CD4-positive, alpha-beta T cell (primary cell): ENCODE measurements around the gene TTC28. TPM values are rescaled to one million over a fixed set of nuclear protein-coding genes. Genes with fewer than 3 reads are reported as not detected.

Experiments
- ATAC-seq: fragments of 200-7000 bp; cut with Tn5 transposase; one replicate; pipeline ENCODE4 v1.10.0; 2022; ENCODE audit warnings: mild to moderate bottlenecking; ENCODE audit not compliant: poor library complexity
- CTCF ChIA-PET: fragments of 350-600 bp; sonication (Branson Sonifier 250); formaldehyde crosslinking; loops from one replicate; lab custom pipeline; 2021; ENCODE audit warnings: antibody characterized with exemption, inconsistent platforms; lab: Charles Lee
- POLR2A ChIA-PET: fragments of 350-600 bp; sonication (Branson Sonifier 250); formaldehyde crosslinking; loops from one replicate; lab custom pipeline; 2021; ENCODE audit warnings: antibody characterized with exemption, inconsistent platforms; lab: Charles Lee
- DNase-seq, 14 experiments: peaks; one replicate each; pipeline ENCODE4 v3.0.0-alpha.2; 2013 to 2020; ENCODE audit warnings: mixed read lengths in 2 of 14
- H3K27ac ChIP-seq, 2 donors: one replicate each; pipeline versions ENCODE4 v1.5.1 to v1.7.0; 2013; ENCODE audit warnings: low read length in 2 of 2, low read depth in 1 of 2, mild to moderate bottlenecking in 1 of 2
- H3K27me3 ChIP-seq, 2 experiments: 1 replicate in 1 of 2; 2 replicates in 1 of 2; pipeline versions ENCODE4 v1.6.1 to v1.7.0; 2013; ENCODE audit warnings: low read length in 2 of 2, control low read depth in 1 of 2, mild to moderate bottlenecking in 1 of 2, moderate library complexity in 1 of 2; ENCODE audit not compliant: insufficient read depth in 2 of 2, control insufficient read depth in 1 of 2
- H3K36me3 ChIP-seq: one replicate; pipeline ENCODE4 v1.6.1; 2013; ENCODE audit warnings: low read length, control low read depth; ENCODE audit not compliant: insufficient read depth
- H3K4me1 ChIP-seq: one replicate; pipeline ENCODE4 v1.6.1; 2013; ENCODE audit warnings: low read length, control low read depth; ENCODE audit not compliant: insufficient read depth
- H3K4me3 ChIP-seq: one replicate; pipeline ENCODE4 v1.5.1; 2013; ENCODE audit warnings: mild to moderate bottlenecking, low read length, moderate library complexity
- H3K9me3 ChIP-seq, 2 experiments: 1 replicate in 1 of 2; 2 replicates in 1 of 2; pipeline versions ENCODE4 v1.6.1 to v1.7.0; 2013; ENCODE audit warnings: low read length in 2 of 2, mild to moderate bottlenecking in 2 of 2, control low read depth in 1 of 2, moderate library complexity in 1 of 2; ENCODE audit not compliant: control insufficient read depth in 1 of 2, insufficient read depth in 1 of 2
- H3K27ac Mint-ChIP-seq: one replicate; pipeline ENCODE4 v1.8.0; 2020; ENCODE audit warnings: mixed read lengths
- H3K27me3 Mint-ChIP-seq: one replicate; pipeline ENCODE4 v1.8.0; 2021; ENCODE audit warnings: mixed read lengths
- H3K36me3 Mint-ChIP-seq: one replicate; pipeline ENCODE4 v1.8.0; 2021; ENCODE audit warnings: low read depth, mixed read lengths
- H3K4me1 Mint-ChIP-seq: one replicate; pipeline ENCODE4 v1.8.0; 2021; ENCODE audit warnings: low read depth, mixed read lengths
- H3K4me3 Mint-ChIP-seq: one replicate; pipeline ENCODE4 v1.8.0; 2020; ENCODE audit warnings: mild to moderate bottlenecking, mixed read lengths
- H3K9me3 Mint-ChIP-seq: one replicate; pipeline ENCODE4 v1.8.0; 2020; ENCODE audit warnings: mixed read lengths
- intact Hi-C, 2 experiments: fragments of 100-400 bp; cut with DNase I in 1 of 2; cut with micrococcal nuclease in 1 of 2; formaldehyde crosslinking; loops; one replicate each; pipeline versions ENCODE4 v1.15.1 to v1.9.0; 2023 to 2025; cut with DNase I, micrococcal nuclease
- total RNA-seq, 174 experiments: library from RNA in 2 of 174; stranded (reverse) in 2 of 174; gene quantifications; one replicate each; pipeline ENCODE4 v1.2.3 and lab custom pipeline; 2021 to 2026
- TF ChIP-seq, protein P1 (sequence below): fragments of 200-600 bp; IDR thresholded peaks from one replicate; pipeline ENCODE4 v1.8.0; 2022; ENCODE audit warnings: antibody characterized with exemption, mild to moderate bottlenecking

The TTC28 gene
- total RNA-seq, 2 experiments from 2014 or later: 4.6 to 5.7 TPM

DNA sequence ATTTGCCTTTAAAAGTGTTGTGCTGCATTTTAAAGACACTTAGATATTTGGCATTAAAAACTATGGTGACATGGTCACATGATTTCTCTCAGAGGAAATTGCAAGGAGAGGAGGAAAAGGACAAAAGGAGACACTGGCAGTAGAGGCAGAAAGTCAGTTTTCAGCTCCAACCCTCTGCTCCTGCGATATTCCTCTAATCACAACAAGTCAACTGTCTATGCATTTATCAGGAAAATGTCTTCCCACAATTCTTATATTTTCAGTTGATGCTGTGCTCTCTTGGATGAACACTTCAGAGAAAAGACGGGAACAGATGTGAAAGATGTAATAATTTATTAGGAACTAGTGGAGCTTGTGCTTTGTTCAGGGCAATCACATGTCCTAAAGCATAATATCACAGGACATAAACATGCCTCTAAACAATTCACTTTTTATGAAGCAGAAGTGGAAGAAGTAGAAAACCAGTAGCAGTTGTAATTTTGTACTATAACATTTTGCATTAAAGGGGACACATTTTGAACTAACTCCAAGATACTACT lies 419.8 kb downstream of the TTC28 start:
- Histone ChIP-seq H3K36me3 (no peaks in the 10 kb centered on the region), H3K4me3 (no peak overlapping the region), H3K27me3 (no peaks in the 10 kb centered on the region), H3K4me1 (no peaks in the 10 kb centered on the region), H3K27ac (no peak overlapping the region), H3K9me3 (no peaks in the 10 kb centered on the region)
- Mint-ChIP-seq H3K27ac (no peak overlapping the region), H3K9me3 (no peaks in the 10 kb centered on the region), H3K4me3 (no peak overlapping the region), H3K27me3 (no peaks in the 10 kb centered on the region), H3K4me1 (no peaks in the 10 kb centered on the region), H3K36me3 (no peaks in the 10 kb centered on the region)
- ATAC-seq (no peak), DNase-seq (no peak)
- CTCF ChIA-PET: no interaction called here
- intact Hi-C loops: no loop called here
- POLR2A ChIA-PET: no interaction called here
- TF ChIP-seq, protein P1, sequence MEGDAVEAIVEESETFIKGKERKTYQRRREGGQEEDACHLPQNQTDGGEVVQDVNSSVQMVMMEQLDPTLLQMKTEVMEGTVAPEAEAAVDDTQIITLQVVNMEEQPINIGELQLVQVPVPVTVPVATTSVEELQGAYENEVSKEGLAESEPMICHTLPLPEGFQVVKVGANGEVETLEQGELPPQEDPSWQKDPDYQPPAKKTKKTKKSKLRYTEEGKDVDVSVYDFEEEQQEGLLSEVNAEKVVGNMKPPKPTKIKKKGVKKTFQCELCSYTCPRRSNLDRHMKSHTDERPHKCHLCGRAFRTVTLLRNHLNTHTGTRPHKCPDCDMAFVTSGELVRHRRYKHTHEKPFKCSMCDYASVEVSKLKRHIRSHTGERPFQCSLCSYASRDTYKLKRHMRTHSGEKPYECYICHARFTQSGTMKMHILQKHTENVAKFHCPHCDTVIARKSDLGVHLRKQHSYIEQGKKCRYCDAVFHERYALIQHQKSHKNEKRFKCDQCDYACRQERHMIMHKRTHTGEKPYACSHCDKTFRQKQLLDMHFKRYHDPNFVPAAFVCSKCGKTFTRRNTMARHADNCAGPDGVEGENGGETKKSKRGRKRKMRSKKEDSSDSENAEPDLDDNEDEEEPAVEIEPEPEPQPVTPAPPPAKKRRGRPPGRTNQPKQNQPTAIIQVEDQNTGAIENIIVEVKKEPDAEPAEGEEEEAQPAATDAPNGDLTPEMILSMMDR: no peak

- TF ChIP-seq, protein P1: no peak
- Mint-ChIP-seq H3K4me1 (no peaks in the 10 kb centered on the region), H3K4me3 (no peak overlapping the region), H3K27me3 (peaks cover 5% of the 10 kb centered on the region), H3K36me3 (no peaks in the 10 kb centered on the region), H3K27ac (no peak overlapping the region), H3K9me3 (no peaks in the 10 kb centered on the region)
- no peak for ATAC-seq
- POLR2A ChIA-PET: no interaction called here
- CTCF ChIA-PET: no interaction called here
- H3K27me3 ChIP-seq: no peaks in the 10 kb centered on the region
- no peaks in the 10 kb centered on the region for H3K9me3 ChIP-seq
- intact Hi-C loops: no loop called here
- no peak for DNase-seq
- no peak overlapping the region for H3K4me3 ChIP-seq
- H3K27ac ChIP-seq: no peak overlapping the region
- H3K36me3 ChIP-seq: no peaks in the 10 kb centered on the region
- no peaks in the 10 kb centered on the region for H3K4me1 ChIP-seq
Measured at GRCh38 chr22:28254396-28254795, 425.2 kb downstream of the TTC28 start.

DNA sequence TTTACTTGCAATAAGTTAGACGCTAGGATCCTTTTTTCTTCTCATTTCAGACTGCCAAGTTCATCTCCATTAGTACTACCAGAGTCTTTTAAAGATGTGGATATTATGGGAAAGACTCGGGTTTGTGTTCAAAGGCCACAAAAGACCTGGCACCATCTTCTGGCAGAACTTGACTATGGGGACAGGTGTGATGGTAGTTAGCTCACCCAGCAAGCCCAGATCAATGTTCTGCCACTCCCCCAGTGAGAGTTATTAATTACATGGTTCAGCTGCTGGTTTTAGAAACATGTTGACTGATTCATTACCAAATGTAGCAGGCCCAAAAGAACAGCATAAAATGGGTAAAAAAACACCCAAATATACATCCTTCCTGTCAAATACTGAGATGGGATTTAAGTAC lies 427.1 kb downstream of the TTC28 start:
- ChIA-PET POLR2A (no interaction called here), CTCF (no interaction called here)
- no peaks in the 10 kb centered on the region for H3K4me1 ChIP-seq
- H3K27ac Mint-ChIP-seq: no peak overlapping the region
- ATAC-seq (no peak), DNase-seq (no peak)
- no peak overlapping the region for H3K27ac ChIP-seq
- intact Hi-C loops: no loop called here
- TF ChIP-seq, protein P1: no peak
- no peaks in the 10 kb centered on the region for H3K9me3 ChIP-seq
- no peak overlapping the region for H3K4me3 ChIP-seq
- peaks cover 5% of the 10 kb centered on the region for H3K27me3 Mint-ChIP-seq
- no peaks in the 10 kb centered on the region for H3K9me3 Mint-ChIP-seq
- H3K36me3 Mint-ChIP-seq: no peaks in the 10 kb centered on the region
- H3K4me1 Mint-ChIP-seq: no peaks in the 10 kb centered on the region
- H3K27me3 ChIP-seq: no peaks in the 10 kb centered on the region
- H3K36me3 ChIP-seq: no peaks in the 10 kb centered on the region
- no peak overlapping the region for H3K4me3 Mint-ChIP-seq
